GM11168 (cell line): ENCODE measurements around the gene MSI1.
"Not testable (repeated sequence)": the region's sequence is repeated elsewhere in the genome, so short reads cannot be mapped to it uniquely, and the experiment has no call there.

Experiments
- in situ Hi-C: fragments of 300-500 bp; cut with MboI; formaldehyde crosslinking; loops from one replicate; pipeline ENCODE4 v1.12.0; 2022; ENCODE audit warnings: low sequenced_read_pairs; ENCODE audit not compliant: unreplicated experiment

Gene MSI1

GRCh38 chr12:120358412-120359100, 10.4 kb downstream of the MSI1 start:
- in situ Hi-C loops = no loop called here

GRCh38 chr12:120357104-120357503, 11.9 kb downstream of the MSI1 start:
- in situ Hi-C loops = no loop called here

- in situ Hi-C loops = no loop called here
Measured at GRCh38 chr12:120356567-120357030, 12.4 kb downstream of the MSI1 start.

GRCh38 chr12:120353556-120354317, 15.2 kb downstream of the MSI1 start:
- in situ Hi-C loops = no loop called here

- in situ Hi-C loops = no loop called here
Measured at GRCh38 chr12:120353136-120353535, 15.8 kb downstream of the MSI1 start.

- in situ Hi-C loops = no loop called here
Measured at GRCh38 chr12:120352117-120352516, 16.8 kb downstream of the MSI1 start.

- in situ Hi-C loops = no loop called here
Measured at GRCh38 chr12:120350576-120351350, 18.2 kb downstream of the MSI1 start.

GRCh38 chr12:120347766-120348165, 21.2 kb downstream of the MSI1 start:
- in situ Hi-C loops = no loop called here

- in situ Hi-C loops = no loop called here
Measured at GRCh38 chr12:120346681-120347080, 22.3 kb downstream of the MSI1 start.

- in situ Hi-C loops = no loop called here
Measured at GRCh38 chr12:120346031-120346430, 22.9 kb downstream of the MSI1 start.

- in situ Hi-C loops = no loop called here
Measured at GRCh38 chr12:120343692-120344091, 25.3 kb downstream of the MSI1 start.

GRCh38 chr12:120343039-120343537, 25.9 kb downstream of the MSI1 start:
- in situ Hi-C loops = no loop called here

GRCh38 chr12:120342175-120343038, 26.6 kb downstream of the MSI1 start:
- in situ Hi-C loops = no loop called here

- in situ Hi-C loops = no loop called here
Measured at GRCh38 chr12:120339256-120339655, 29.7 kb downstream of the MSI1 start.

GRCh38 chr12:120337730-120338129, 31.2 kb downstream of the MSI1 start:
- in situ Hi-C loops = no loop called here

GRCh38 chr12:120336392-120336791, 32.6 kb downstream of the MSI1 start:
- in situ Hi-C loops = not testable (repeated sequence)

- in situ Hi-C loops = not testable (repeated sequence)
Measured at GRCh38 chr12:120335447-120335846, 33.5 kb downstream of the MSI1 start.

- in situ Hi-C loops = no loop called here
Measured at GRCh38 chr12:120332523-120332922, 36.4 kb downstream of the MSI1 start.

GRCh38 chr12:120332041-120332440, 36.9 kb downstream of the MSI1 start:
- in situ Hi-C loops = no loop called here

- in situ Hi-C loops = no loop called here
Measured at GRCh38 chr12:120331390-120331789, 37.6 kb downstream of the MSI1 start.
